Fibroblast of lung (primary cell): Measurements from ENCODE around the gene KIAA1191.

Experiments
- CTCF ChIP-seq, 2 donors: IDR thresholded peaks in 1 of 2; conservative IDR thresholded peaks in 1 of 2; 1 replicate in 1 of 2; 2 replicates in 1 of 2; pipeline ENCODE4 v1.5.1; 2011 to 2012; ENCODE audit warnings: low read length in 2 of 2, control low read depth in 1 of 2, inconsistent platforms in 1 of 2, low read depth in 1 of 2, mild to moderate bottlenecking in 1 of 2
- EZH2 ChIP-seq: IDR thresholded peaks from 2 replicates; pipeline ENCODE4 v1.5.1; 2012; ENCODE audit warnings: low read length, control low read depth, mild to moderate bottlenecking; ENCODE audit errors: missing control alignments

- no peak for TF ChIP-seq CTCF (conservative IDR thresholded peaks at IDR 0.05 in 1 of 2, IDR thresholded peaks at IDR 0.05 in 1 of 2; ENCODE audit: low read depth in 1 of 2, low read length in 2 of 2)
- no peak for TF ChIP-seq EZH2
Observed at GRCh38 chr5:176405656-176406435, 44.3 kb upstream of the KIAA1191 start.
